OCI-LY7 (cell line): ENCODE data around the gene DNAH17. TPM values are rescaled to one million over a fixed set of nuclear protein-coding genes. Genes with fewer than 3 reads are reported as not detected.

Source experiments
- BruUV-seq: library from RNA; stranded (reverse); fragments of 400-500 nt; replicated peaks from 2 replicates; lab custom pipeline; 2021; lab: Mats Ljungman, UMichigan
- CTCF ChIA-PET: fragments of 300-600 bp; sonication (Branson Sonifier 250); formaldehyde crosslinking; loops from one replicate; lab custom pipeline; 2022; ENCODE audit warnings: antibody characterized with exemption; ENCODE audit not compliant: unreplicated experiment; lab: Charles Lee
- POLR2A ChIA-PET: fragments of 300-600 bp; sonication (Branson Sonifier 250); formaldehyde crosslinking; loops from one replicate; lab custom pipeline; 2022; ENCODE audit warnings: antibody characterized with exemption; lab: Charles Lee
- DNase-seq: peaks from one replicate; pipeline ENCODE4 v3.0.0-alpha.2; 2015; ENCODE audit warnings: low spot score
- H2AFZ ChIP-seq: fragments of 200-600 bp; sonication (generic), shearing (Covaris generic); 2 replicates; pipeline ENCODE4 v1.6.1; 2014; ENCODE audit warnings: mild to moderate bottlenecking, antibody characterized with exemption, low read length, moderate library complexity
- H3K27ac ChIP-seq: fragments of 200-600 bp; sonication (generic); 2 replicates; pipeline ENCODE4 v1.5.1; 2014; ENCODE audit warnings: mixed run types, low read depth, mild to moderate bottlenecking, moderate library complexity, low read length, inconsistent platforms; ENCODE audit not compliant: poor library complexity, severe bottlenecking
- H3K36me3 ChIP-seq: fragments of 200-600 bp; sonication (generic); 2 replicates; pipeline ENCODE4 v1.6.1; 2014; ENCODE audit warnings: mild to moderate bottlenecking, antibody characterized with exemption, low read length, moderate library complexity, mixed read lengths; ENCODE audit not compliant: insufficient read depth
- H3K4me1 ChIP-seq: fragments of 200-600 bp; sonication (generic); 2 replicates; pipeline ENCODE4 v1.5.1; 2014; ENCODE audit warnings: mild to moderate bottlenecking, low read length; ENCODE audit not compliant: insufficient read depth, poor library complexity, severe bottlenecking
- H3K4me2 ChIP-seq: fragments of 200-600 bp; sonication (generic); 2 replicates; pipeline ENCODE4 v1.6.1; 2014; ENCODE audit warnings: mild to moderate bottlenecking, low read length
- H3K4me3 ChIP-seq: fragments of 200-600 bp; sonication (generic); 2 replicates; pipeline ENCODE4 v1.5.1; 2014; ENCODE audit warnings: mild to moderate bottlenecking, low read depth, low read length; ENCODE audit not compliant: poor library complexity, severe bottlenecking
- H3K79me2 ChIP-seq: fragments of 200-600 bp; sonication (generic); 2 replicates; pipeline ENCODE4 v1.6.1; 2016; ENCODE audit warnings: low read depth, mild to moderate bottlenecking, low read length, moderate library complexity, mixed read lengths; ENCODE audit not compliant: insufficient read depth
- H3K9me2 ChIP-seq: fragments of 200-600 bp; sonication (generic); 2 replicates; pipeline ENCODE4 v1.6.1; 2016; ENCODE audit warnings: mild to moderate bottlenecking, low read length, mixed read lengths; ENCODE audit not compliant: insufficient read depth
- H3K9me3 ChIP-seq: fragments of 200-600 bp; sonication (generic); 2 replicates; pipeline ENCODE4 v1.6.1; 2014; ENCODE audit warnings: mild to moderate bottlenecking, mixed run types, low read length, mixed read lengths
- H4K20me1 ChIP-seq: fragments of 200-600 bp; sonication (generic); 2 replicates; pipeline ENCODE4 v1.6.1; 2014; ENCODE audit warnings: mild to moderate bottlenecking, antibody characterized with exemption, low read length, moderate library complexity, mixed read lengths; ENCODE audit not compliant: insufficient read depth
- CTCF ChIP-seq: fragments of 200-600 bp; sonication (generic); conservative IDR thresholded peaks from 2 replicates; pipeline ENCODE4 v1.5.1; 2014; ENCODE audit warnings: mild to moderate bottlenecking, antibody characterized with exemption, low read length, moderate library complexity, mixed read lengths
- EZH2phosphoT487 ChIP-seq: fragments of 200-600 bp; sonication (generic); IDR thresholded peaks from 2 replicates; pipeline ENCODE4 v1.6.1; 2018; ENCODE audit warnings: low read depth, borderline replicate concordance, mild to moderate bottlenecking, mixed run types, antibody characterized with exemption, low read length, moderate library complexity, mixed read lengths
- intact Hi-C: fragments of 100-400 bp; cut with micrococcal nuclease; formaldehyde crosslinking; loops from one replicate; pipeline ENCODE4 v1.10.0; 2022; ENCODE audit not compliant: unreplicated experiment
- total RNA-seq, 2 experiments: library from RNA; depleted of rRNA in 1 of 2; stranded (reverse); fragments of >200 nt in 1 of 2; shearing (Covaris generic) in 1 of 2; gene quantifications; 2 replicates each; pipeline ENCODE4 v1.2.3, GENCODE V29; 2014 to 2022

Gene DNAH17
- total RNA-seq, 2 experiments from 2014 or later: 0.89 to 1.1 TPM

GRCh38 chr17:78523934-78524655 lies 53.1 kb downstream of the DNAH17 start:
- no peaks in the 10 kb centered on the region for H3K9me3 ChIP-seq
- CTCF ChIA-PET: no interaction called here
- TF ChIP-seq EZH2phosphoT487 (no peak), CTCF (no peak)
- no peak overlapping the region for H3K4me3 ChIP-seq
- intact Hi-C loops: no loop called here
- BruUV-seq: no TSS peak
- DNase-seq: no peak
- no peaks in the 10 kb centered on the region for H3K9me2 ChIP-seq
- no peaks in the 10 kb centered on the region for H3K36me3 ChIP-seq
- POLR2A ChIA-PET: interaction anchor here (1.6 kb wide), 1 partner anchor 21 kb away, joined by 3 read pairs; no protein-coding TSS in a partner anchor
- H3K79me2 ChIP-seq: no peaks in the 10 kb centered on the region
- H3K27ac ChIP-seq: no peak overlapping the region
- H3K4me2 ChIP-seq: no peak overlapping the region
- H4K20me1 ChIP-seq: no peaks in the 10 kb centered on the region
- no peaks in the 10 kb centered on the region for H3K4me1 ChIP-seq
- no peak overlapping the region for H2AFZ ChIP-seq

- H3K27ac ChIP-seq: no peak overlapping the region
- POLR2A ChIA-PET: interaction anchor here (0.7 to 1.6 kb wide), 2 partner anchors 23 to 59 kb away, joined by 3 read pairs; no protein-coding TSS in a partner anchor
- no peak for DNase-seq
- H3K9me3 ChIP-seq: no peaks in the 10 kb centered on the region
- intact Hi-C loops: no loop called here
- no peaks in the 10 kb centered on the region for H3K4me1 ChIP-seq
- H3K79me2 ChIP-seq: no peaks in the 10 kb centered on the region
- H3K4me2 ChIP-seq: no peak overlapping the region
- no peak overlapping the region for H3K4me3 ChIP-seq
- no peaks in the 10 kb centered on the region for H3K36me3 ChIP-seq
- BruUV-seq: no TSS peak
- CTCF ChIA-PET: interaction anchor here (1.0 kb wide), 1 partner anchor 128 kb away, joined by 3 read pairs; no protein-coding TSS in a partner anchor
- TF ChIP-seq EZH2phosphoT487 (no peak), CTCF (no peak)
- H2AFZ ChIP-seq: no peak overlapping the region
- H4K20me1 ChIP-seq: no peaks in the 10 kb centered on the region
- no peaks in the 10 kb centered on the region for H3K9me2 ChIP-seq
Measured at GRCh38 chr17:78522031-78522809, 55.0 kb downstream of the DNAH17 start.
